BLaER1 (cell line): ENCODE results near the gene HMBS.
"Not testable (repeated sequence)": the region's sequence is repeated elsewhere in the genome, so short reads cannot be mapped to it uniquely, and the experiment has no call there.

Experiments used
- H3K27ac ChIP-seq: shearing (Covaris generic); formaldehyde crosslinking; 2 replicates; pipeline ENCODE4 v1.8.1; 2022
- H3K27me3 ChIP-seq: shearing (Covaris generic); formaldehyde crosslinking; 2 replicates; pipeline ENCODE4 v1.8.1; 2022
- H3K36me3 ChIP-seq: shearing (Covaris generic); formaldehyde crosslinking; 2 replicates; pipeline ENCODE4 v1.8.1; 2022
- H3K4me1 ChIP-seq: shearing (Covaris generic); formaldehyde crosslinking; 2 replicates; pipeline ENCODE4 v1.8.1; 2022
- H3K4me2 ChIP-seq: shearing (Covaris generic); formaldehyde crosslinking; 2 replicates; pipeline ENCODE4 v1.8.1; 2022
- H3K4me3 ChIP-seq: shearing (Covaris generic); formaldehyde crosslinking; 2 replicates; pipeline ENCODE4 v1.8.1; 2022
- H3K9ac ChIP-seq: shearing (Covaris generic); formaldehyde crosslinking; 2 replicates; pipeline ENCODE4 v1.8.1; 2022
- H3K9me3 ChIP-seq: shearing (Covaris generic); formaldehyde crosslinking; 2 replicates; pipeline ENCODE4 v1.8.1; 2022
- H4K20me1 ChIP-seq: shearing (Covaris generic); formaldehyde crosslinking; 2 replicates; pipeline ENCODE4 v1.8.1; 2022
- Cebpa-rat ChIP-seq: shearing (Covaris generic); IDR thresholded peaks from 2 replicates; pipeline ENCODE4 v1.8.1; 2022

The HMBS gene

GRCh38 chr11:119084663-119085436 lies at the start of gene HMBS:
Gene HMBS (plus strand): TSS chr11:119084881. CDS start chr11:119085034, 153 bp downstream.
- H3K4me2 ChIP-seq: peak within 1 kb of the TSS; percentile 97
- peaks cover 29% of the 10 kb centered on the region for H3K36me3 ChIP-seq
- peak within 1 kb of the TSS; percentile 86 for H3K9ac ChIP-seq
- peak; percentile 65 for TF ChIP-seq Cebpa-rat
- H3K4me1 ChIP-seq: peaks cover 33% of the 10 kb centered on the region
- H3K9me3 ChIP-seq: no peaks in the 10 kb centered on the region
- no peaks in the 10 kb centered on the region for H3K27me3 ChIP-seq
- H4K20me1 ChIP-seq: no peaks in the 10 kb centered on the region
- peak within 1 kb of the TSS; percentile 75 for H3K4me3 ChIP-seq
- peak within 1 kb of the TSS; percentile 83 for H3K27ac ChIP-seq

DNA sequence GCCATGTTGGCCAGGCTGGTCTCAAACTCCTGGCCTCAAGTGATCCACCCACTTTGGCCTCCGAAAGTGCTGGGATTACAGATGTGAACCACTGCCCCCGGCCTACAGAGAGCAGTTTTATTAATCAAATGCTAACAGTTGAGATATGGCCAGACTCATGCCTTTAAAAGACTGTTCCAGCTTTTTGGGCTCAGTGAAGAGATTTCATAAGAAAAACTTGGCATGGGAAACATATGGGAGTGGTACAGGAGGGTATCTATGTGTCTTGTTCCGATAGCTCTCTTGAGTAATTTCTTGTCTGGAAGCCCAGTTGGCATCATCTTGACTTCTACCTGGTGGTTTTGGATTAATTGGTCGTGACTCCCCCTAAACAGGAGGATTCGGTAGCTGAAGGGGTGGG lies 45.8 kb upstream of the HMBS start:
- no peak for TF ChIP-seq Cebpa-rat
- no peaks in the 10 kb centered on the region for H3K36me3 ChIP-seq
- no peaks in the 10 kb centered on the region for H3K27me3 ChIP-seq
- H3K9me3 ChIP-seq: no peaks in the 10 kb centered on the region
- H3K27ac ChIP-seq: no peak overlapping the region
- H4K20me1 ChIP-seq: no peaks in the 10 kb centered on the region
- H3K4me2 ChIP-seq: peak overlapping the region; percentile 49; the same call in 1 of the 2 replicates
- H3K9ac ChIP-seq: no peak overlapping the region
- H3K4me3 ChIP-seq: no peak overlapping the region
- peaks cover 17% of the 10 kb centered on the region for H3K4me1 ChIP-seq

DNA sequence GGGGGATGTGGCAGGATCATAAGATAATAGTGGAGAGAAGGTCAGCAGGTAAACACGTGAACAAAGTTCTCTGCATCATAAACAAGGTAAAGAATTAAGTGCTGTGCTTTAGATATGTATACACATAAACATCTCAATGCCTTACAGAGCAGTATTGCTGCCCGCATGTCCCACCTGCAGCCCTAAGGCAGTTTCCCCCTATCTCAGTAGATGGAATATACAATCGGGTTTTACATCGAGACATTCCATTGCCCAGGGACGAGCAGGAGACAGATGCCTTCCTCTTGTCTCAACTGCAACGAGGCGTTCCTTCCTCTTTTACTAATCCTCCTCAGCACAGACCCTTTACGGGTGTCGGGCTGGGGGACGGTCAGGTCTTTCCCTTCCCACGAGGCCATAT lies 45.2 kb upstream of the HMBS start:
- H3K9ac ChIP-seq, H3K27me3 ChIP-seq, H3K27ac ChIP-seq, H4K20me1 ChIP-seq, H3K9me3 ChIP-seq, H3K4me3 ChIP-seq, H3K36me3 ChIP-seq: not testable (repeated sequence)
- peak overlapping the region; percentile 49 for H3K4me2 ChIP-seq
- H3K4me1 ChIP-seq: peaks cover 13% of the 10 kb centered on the region

DNA sequence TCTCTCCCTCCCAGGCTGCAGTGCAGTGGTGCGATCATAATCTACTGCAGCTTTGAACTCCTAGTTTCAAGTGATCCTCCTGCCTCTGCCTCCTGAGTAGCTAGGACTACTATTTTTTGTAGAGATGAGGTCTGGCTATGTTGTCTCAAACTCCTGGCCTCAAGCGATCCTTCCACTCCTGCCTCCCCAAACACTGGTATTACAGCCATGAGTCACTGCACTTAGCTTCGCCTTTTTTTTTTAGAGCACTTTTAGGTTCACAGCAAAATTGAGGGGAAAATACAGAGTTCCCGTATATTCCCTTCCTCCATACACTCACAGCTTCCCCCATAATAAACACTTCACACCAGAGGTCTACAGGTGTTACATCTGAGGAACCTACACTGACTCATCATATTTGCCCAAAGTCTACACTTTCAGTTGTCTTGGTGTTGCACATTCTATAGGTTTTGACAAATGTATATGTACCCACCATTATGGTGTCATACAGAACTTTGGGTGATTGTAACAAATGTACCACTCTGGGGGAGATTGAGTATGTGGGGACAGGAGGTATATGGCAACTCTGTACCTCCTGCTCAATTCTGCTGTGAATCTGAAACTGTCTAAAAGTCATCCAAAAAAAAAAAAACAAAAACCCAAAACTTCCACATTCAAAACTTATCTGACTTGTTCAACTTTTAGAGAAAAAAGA lies 42.7 kb upstream of the HMBS start:
- Histone ChIP-seq H3K36me3 (peaks cover 28% of the 10 kb centered on the region), H3K27ac (no peak overlapping the region), H3K4me1 (peaks cover 13% of the 10 kb centered on the region), H3K4me3 (no peak overlapping the region), H3K4me2 (no peak overlapping the region), H4K20me1 (no peaks in the 10 kb centered on the region; the same call in 1 of the 2 replicates), H3K9me3 (no peaks in the 10 kb centered on the region), H3K27me3 (no peaks in the 10 kb centered on the region), H3K9ac (no peak overlapping the region)
- TF ChIP-seq Cebpa-rat: no peak

GRCh38 chr11:119042927-119043326 lies 41.8 kb upstream of the HMBS start:
- H3K9ac ChIP-seq: no peak overlapping the region
- peaks cover under 1% of the 10 kb centered on the region; the same call in 1 of the 2 replicates for H4K20me1 ChIP-seq
- H3K27ac ChIP-seq: no peak overlapping the region
- H3K4me1 ChIP-seq: peaks cover 13% of the 10 kb centered on the region
- no peak for TF ChIP-seq Cebpa-rat
- no peaks in the 10 kb centered on the region for H3K9me3 ChIP-seq
- H3K36me3 ChIP-seq: peaks cover 37% of the 10 kb centered on the region
- H3K4me2 ChIP-seq: no peak overlapping the region
- H3K27me3 ChIP-seq: no peaks in the 10 kb centered on the region
- H3K4me3 ChIP-seq: no peak overlapping the region

DNA sequence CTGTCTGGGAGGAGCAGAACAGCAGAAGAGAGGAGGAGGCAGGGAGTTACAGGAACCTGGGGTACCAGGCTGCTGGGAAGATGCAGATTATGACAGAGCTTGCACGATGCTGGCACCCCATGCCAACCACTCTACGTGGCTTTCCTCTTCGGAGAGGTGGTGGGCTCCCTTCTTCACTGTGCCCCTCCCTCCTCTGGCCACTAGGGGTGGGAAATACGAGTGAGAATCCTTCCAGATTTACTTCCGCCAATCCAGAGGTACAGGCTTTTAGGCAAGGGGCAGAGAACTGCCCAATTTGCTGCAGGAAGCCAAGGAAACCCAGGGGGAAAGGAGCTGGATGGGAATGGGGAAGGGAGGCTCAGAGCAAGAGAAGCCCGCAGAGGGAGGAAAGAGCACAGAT lies 40.0 kb upstream of the HMBS start:
- H3K27me3 ChIP-seq: no peaks in the 10 kb centered on the region
- H3K9ac ChIP-seq: no peak overlapping the region
- no peak overlapping the region for H3K27ac ChIP-seq
- peaks cover 55% of the 10 kb centered on the region for H3K36me3 ChIP-seq
- TF ChIP-seq Cebpa-rat: no peak
- peaks cover 6% of the 10 kb centered on the region; the same call in 1 of the 2 replicates for H4K20me1 ChIP-seq
- H3K9me3 ChIP-seq: no peaks in the 10 kb centered on the region
- H3K4me3 ChIP-seq: no peak overlapping the region
- no peak overlapping the region for H3K4me2 ChIP-seq
- H3K4me1 ChIP-seq: peaks cover 7% of the 10 kb centered on the region

- H3K9me3 ChIP-seq: no peaks in the 10 kb centered on the region
- H3K4me3 ChIP-seq: no peak overlapping the region
- TF ChIP-seq Cebpa-rat: no peak
- no peak overlapping the region for H3K27ac ChIP-seq
- peaks cover 11% of the 10 kb centered on the region; the same call in 1 of the 2 replicates for H4K20me1 ChIP-seq
- H3K4me2 ChIP-seq: no peak overlapping the region
- peaks cover 73% of the 10 kb centered on the region for H3K36me3 ChIP-seq
- no peak overlapping the region for H3K9ac ChIP-seq
- H3K27me3 ChIP-seq: no peaks in the 10 kb centered on the region
- H3K4me1 ChIP-seq: no peaks in the 10 kb centered on the region
Measured at GRCh38 chr11:119046489-119046888, 38.2 kb upstream of the HMBS start.

GRCh38 chr11:119047205-119047604 lies 37.5 kb upstream of the HMBS start:
- H4K20me1 ChIP-seq: peaks cover 18% of the 10 kb centered on the region; the same call in 1 of the 2 replicates
- H3K27me3 ChIP-seq: no peaks in the 10 kb centered on the region
- no peak overlapping the region for H3K4me2 ChIP-seq
- H3K9ac ChIP-seq: no peak overlapping the region
- no peak overlapping the region for H3K27ac ChIP-seq
- no peak for TF ChIP-seq Cebpa-rat
- no peaks in the 10 kb centered on the region for H3K4me1 ChIP-seq
- no peaks in the 10 kb centered on the region for H3K9me3 ChIP-seq
- no peak overlapping the region for H3K4me3 ChIP-seq
- peaks cover 80% of the 10 kb centered on the region for H3K36me3 ChIP-seq

GRCh38 chr11:119048644-119049043 lies 36.0 kb upstream of the HMBS start:
- H3K36me3 ChIP-seq: peaks cover 95% of the 10 kb centered on the region

GRCh38 chr11:119049081-119049480 lies 35.6 kb upstream of the HMBS start:
- no peak overlapping the region for H3K4me2 ChIP-seq
- H3K36me3 ChIP-seq: peaks cover 99% of the 10 kb centered on the region
- H3K27ac ChIP-seq: no peak overlapping the region
- no peak for TF ChIP-seq Cebpa-rat
- H3K9ac ChIP-seq: no peak overlapping the region
- no peaks in the 10 kb centered on the region for H3K9me3 ChIP-seq
- H3K4me1 ChIP-seq: no peaks in the 10 kb centered on the region
- H3K4me3 ChIP-seq: no peak overlapping the region
- H3K27me3 ChIP-seq: no peaks in the 10 kb centered on the region
- H4K20me1 ChIP-seq: peaks cover 24% of the 10 kb centered on the region

More at GRCh38 chr11:119048644-119049043, 36.0 kb upstream of the HMBS start:
- Histone ChIP-seq H3K4me2 (no peak overlapping the region), H3K9ac (no peak overlapping the region), H3K4me1 (no peaks in the 10 kb centered on the region), H3K27me3 (no peaks in the 10 kb centered on the region), H3K27ac (no peak overlapping the region), H4K20me1 (peaks cover 22% of the 10 kb centered on the region; the same call in 1 of the 2 replicates), H3K9me3 (no peaks in the 10 kb centered on the region), H3K4me3 (no peak overlapping the region)
- no peak for TF ChIP-seq Cebpa-rat
